ENCODE results near the gene TMEM240.
"Not testable (repeated sequence)": the region's sequence is repeated elsewhere in the genome, so short reads cannot be mapped to it uniquely, and the experiment has no call there.

The TMEM240 gene

GRCh38 chr1:1529321-1529720, 11.1 kb downstream of the TMEM240 start:
- Mint-ChIP-seq H3K4me3 (no peak overlapping the region), H3K36me3 (ENCODE audit: low read depth) (peaks cover 28% of the 10 kb centered on the region), H3K4me1 (ENCODE audit: low read depth) (no peaks in the 10 kb centered on the region), H3K27ac (no peak overlapping the region), H3K27me3 (ENCODE audit: low read depth) (no peaks in the 10 kb centered on the region), H3K9me3 (peaks cover 4% of the 10 kb centered on the region)
- no peak for DNase-seq (ENCODE audit: low spot score)

GRCh38 chr1:1528301-1529267, 11.8 kb downstream of the TMEM240 start:
- H3K27me3 Mint-ChIP-seq (ENCODE audit: low read depth), result no peaks in the 10 kb centered on the region
- H3K4me1 Mint-ChIP-seq (ENCODE audit: low read depth), result no peaks in the 10 kb centered on the region
- no peak overlapping the region for H3K27ac Mint-ChIP-seq
- H3K4me3 Mint-ChIP-seq, result no peak overlapping the region
- peaks cover 28% of the 10 kb centered on the region for H3K36me3 Mint-ChIP-seq (ENCODE audit: low read depth)
- no peak for DNase-seq (ENCODE audit: low spot score)
- H3K9me3 Mint-ChIP-seq, result peaks cover 4% of the 10 kb centered on the region

- Mint-ChIP-seq H3K36me3 (ENCODE audit: low read depth) (peaks cover 28% of the 10 kb centered on the region), H3K9me3 (peaks cover 4% of the 10 kb centered on the region), H3K4me3 (no peak overlapping the region), H3K27me3 (ENCODE audit: low read depth) (no peaks in the 10 kb centered on the region), H3K27ac (no peak overlapping the region), H3K4me1 (ENCODE audit: low read depth) (no peaks in the 10 kb centered on the region)
- no peak for DNase-seq (ENCODE audit: low spot score)
These were observed 13.2 kb downstream of the TMEM240 start for GRCh38 chr1:1527092-1527816.

- H3K4me1 Mint-ChIP-seq (ENCODE audit: low read depth); DNase-seq (ENCODE audit: low spot score); H3K9me3 Mint-ChIP-seq; H3K27me3 Mint-ChIP-seq (ENCODE audit: low read depth); H3K4me3 Mint-ChIP-seq; H3K27ac Mint-ChIP-seq: not testable (repeated sequence)
- H3K36me3 Mint-ChIP-seq (ENCODE audit: low read depth), result peaks cover 23% of the 10 kb centered on the region
These were observed 13.9 kb downstream of the TMEM240 start for GRCh38 chr1:1526476-1526875.

GRCh38 chr1:1524750-1525383, 15.6 kb downstream of the TMEM240 start:
- not testable (repeated sequence) for H3K27ac Mint-ChIP-seq; DNase-seq (ENCODE audit: low spot score); H3K27me3 Mint-ChIP-seq (ENCODE audit: low read depth); H3K4me1 Mint-ChIP-seq (ENCODE audit: low read depth); H3K9me3 Mint-ChIP-seq; H3K4me3 Mint-ChIP-seq
- H3K36me3 Mint-ChIP-seq (ENCODE audit: low read depth), result peaks cover 13% of the 10 kb centered on the region

- not testable (repeated sequence) for H3K9me3 Mint-ChIP-seq; H3K27ac Mint-ChIP-seq; H3K4me3 Mint-ChIP-seq; H3K27me3 Mint-ChIP-seq (ENCODE audit: low read depth); H3K4me1 Mint-ChIP-seq (ENCODE audit: low read depth); H3K36me3 Mint-ChIP-seq (ENCODE audit: low read depth); DNase-seq (ENCODE audit: low spot score)
These were observed 16.8 kb downstream of the TMEM240 start for GRCh38 chr1:1523651-1524050.

GRCh38 chr1:1523226-1523625, 17.2 kb downstream of the TMEM240 start:
- not testable (repeated sequence) for H3K36me3 Mint-ChIP-seq (ENCODE audit: low read depth); H3K9me3 Mint-ChIP-seq; H3K27ac Mint-ChIP-seq; H3K27me3 Mint-ChIP-seq (ENCODE audit: low read depth); DNase-seq (ENCODE audit: low spot score); H3K4me3 Mint-ChIP-seq; H3K4me1 Mint-ChIP-seq (ENCODE audit: low read depth)

GRCh38 chr1:1522536-1522935, 17.9 kb downstream of the TMEM240 start:
- not testable (repeated sequence) for H3K9me3 Mint-ChIP-seq; H3K27ac Mint-ChIP-seq; H3K27me3 Mint-ChIP-seq (ENCODE audit: low read depth); DNase-seq (ENCODE audit: low spot score); H3K4me3 Mint-ChIP-seq; H3K4me1 Mint-ChIP-seq (ENCODE audit: low read depth)
- H3K36me3 Mint-ChIP-seq (ENCODE audit: low read depth), result peaks cover 13% of the 10 kb centered on the region

GRCh38 chr1:1521331-1521730, 19.1 kb downstream of the TMEM240 start:
- no peak overlapping the region for H3K27ac Mint-ChIP-seq
- peaks cover 10% of the 10 kb centered on the region for H3K36me3 Mint-ChIP-seq (ENCODE audit: low read depth)
- no peaks in the 10 kb centered on the region for H3K27me3 Mint-ChIP-seq (ENCODE audit: low read depth)
- no peak overlapping the region for H3K4me3 Mint-ChIP-seq
- H3K4me1 Mint-ChIP-seq (ENCODE audit: low read depth), result no peaks in the 10 kb centered on the region
- no peak for DNase-seq (ENCODE audit: low spot score)
- no peaks in the 10 kb centered on the region for H3K9me3 Mint-ChIP-seq

GRCh38 chr1:1519805-1520505, 20.5 kb downstream of the TMEM240 start:
- not testable (repeated sequence) for H3K9me3 Mint-ChIP-seq; H3K4me3 Mint-ChIP-seq; H3K27me3 Mint-ChIP-seq (ENCODE audit: low read depth); H3K27ac Mint-ChIP-seq; DNase-seq (ENCODE audit: low spot score); H3K4me1 Mint-ChIP-seq (ENCODE audit: low read depth); H3K36me3 Mint-ChIP-seq (ENCODE audit: low read depth)

- not testable (repeated sequence) for H3K4me3 Mint-ChIP-seq; H3K4me1 Mint-ChIP-seq (ENCODE audit: low read depth); H3K27me3 Mint-ChIP-seq (ENCODE audit: low read depth); H3K36me3 Mint-ChIP-seq (ENCODE audit: low read depth); H3K27ac Mint-ChIP-seq; DNase-seq (ENCODE audit: low spot score); H3K9me3 Mint-ChIP-seq
These were observed 21.8 kb downstream of the TMEM240 start for GRCh38 chr1:1518621-1519007.

- no peak overlapping the region for H3K4me3 Mint-ChIP-seq
- no peaks in the 10 kb centered on the region for H3K4me1 Mint-ChIP-seq (ENCODE audit: low read depth)
These were observed 22.3 kb downstream of the TMEM240 start for GRCh38 chr1:1517973-1518620.

GRCh38 chr1:1516923-1517322, 23.5 kb downstream of the TMEM240 start:
- H3K27ac Mint-ChIP-seq; H3K4me1 Mint-ChIP-seq (ENCODE audit: low read depth); H3K27me3 Mint-ChIP-seq (ENCODE audit: low read depth); DNase-seq (ENCODE audit: low spot score); H3K4me3 Mint-ChIP-seq; H3K9me3 Mint-ChIP-seq; H3K36me3 Mint-ChIP-seq (ENCODE audit: low read depth): not testable (repeated sequence)

More at GRCh38 chr1:1517973-1518620, 22.3 kb downstream of the TMEM240 start:
- H3K27me3 Mint-ChIP-seq (ENCODE audit: low read depth), result no peaks in the 10 kb centered on the region
- H3K36me3 Mint-ChIP-seq (ENCODE audit: low read depth), result peaks cover 10% of the 10 kb centered on the region
- H3K27ac Mint-ChIP-seq, result no peak overlapping the region
- H3K9me3 Mint-ChIP-seq, result no peaks in the 10 kb centered on the region
- no peak for DNase-seq (ENCODE audit: low spot score)
